H7 (cell line): ENCODE data around the gene CHRNB1. TPM values are rescaled to one million over a fixed set of nuclear protein-coding genes. Genes with fewer than 3 reads are reported as not detected.
"Not testable (repeated sequence)": the region's sequence is repeated elsewhere in the genome, so short reads cannot be mapped to it uniquely, and the experiment has no call there.

Experiments used
- DNase-seq: peaks from one replicate; pipeline ENCODE4 v3.0.0; 2012
- H3K27me3 ChIP-seq: 2 replicates; pipeline ENCODE4 v1.6.0; 2011; ENCODE audit warnings: mild to moderate bottlenecking, low read length; ENCODE audit not compliant: control insufficient read depth, insufficient read depth
- H3K36me3 ChIP-seq: replicated peaks from 2 replicates; pipeline ENCODE4 v1.5.1; 2011; ENCODE audit warnings: low read length; ENCODE audit not compliant: control insufficient read depth, insufficient read depth
- H3K4me3 ChIP-seq: 2 replicates; pipeline ENCODE4 v1.5.1; 2011; ENCODE audit warnings: low read depth, mild to moderate bottlenecking, control low read depth, low read length, moderate library complexity; ENCODE audit not compliant: insufficient read depth
- total RNA-seq: library from RNA; depleted of rRNA; stranded (reverse); fragments of >200 nt; shearing (Covaris generic); gene quantifications from 2 replicates; pipeline ENCODE4 v1.2.3, GENCODE V29; 2014

Gene CHRNB1
- total RNA-seq, 1 experiment from 2014 or later, result 6.8 TPM

DNA sequence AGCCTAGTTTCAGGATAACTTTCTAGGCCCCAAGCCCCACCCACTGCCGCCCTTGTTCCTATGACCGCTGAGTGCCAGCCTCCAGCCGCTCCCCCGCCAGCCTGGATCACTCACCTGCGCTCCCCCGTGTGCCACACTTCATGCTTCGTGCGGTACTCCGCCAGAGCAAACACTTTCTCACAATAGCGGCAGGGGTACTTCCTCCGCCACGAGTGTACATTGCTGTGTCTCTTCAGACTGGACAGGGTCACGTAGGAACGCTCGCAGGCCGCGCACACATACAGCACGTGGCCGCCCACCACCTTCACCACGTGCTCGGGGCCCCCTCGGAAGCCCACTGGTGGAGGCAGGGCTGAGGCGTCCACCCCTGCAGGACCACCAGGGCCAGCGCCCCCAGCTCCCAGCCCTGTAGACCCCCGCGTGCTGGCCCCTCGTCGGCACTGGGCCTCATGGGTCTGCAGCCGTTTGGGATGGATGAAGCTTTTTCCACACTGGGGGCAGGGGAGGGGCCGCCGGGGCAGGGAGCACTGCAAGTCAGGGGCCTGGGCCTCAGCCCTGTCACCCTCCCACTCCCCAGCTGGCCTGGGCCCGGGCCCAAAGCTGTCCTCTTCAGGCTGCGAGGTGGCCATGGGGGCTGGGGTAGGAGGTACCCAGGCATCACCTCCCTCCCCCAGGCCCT lies 20.9 kb downstream of the CHRNB1 start:
- DNase-seq, result peak; percentile 45
- Histone ChIP-seq H3K4me3 (no peak overlapping the region), H3K36me3 (peaks cover 1% of the 10 kb centered on the region), H3K27me3 (no peaks in the 10 kb centered on the region)

DNA sequence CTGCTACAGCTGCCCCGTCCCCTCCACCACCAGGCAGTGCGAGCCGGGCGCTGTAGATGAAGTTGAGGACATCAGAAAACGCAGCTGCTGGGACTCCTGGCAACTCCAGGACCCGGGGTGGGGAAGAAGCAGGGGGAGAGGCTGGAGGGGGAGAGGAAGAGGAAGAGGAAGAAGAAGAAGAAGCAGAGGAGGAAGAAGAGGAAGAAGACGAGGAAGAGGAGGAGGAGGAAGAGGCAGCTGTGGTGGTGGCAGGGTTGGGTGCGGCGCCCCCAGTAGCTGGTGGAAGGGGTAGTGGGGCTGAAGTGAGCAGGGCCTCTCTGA lies 21.4 kb downstream of the CHRNB1 start:
- Histone ChIP-seq H3K27me3 (no peaks in the 10 kb centered on the region), H3K36me3 (peaks cover 1% of the 10 kb centered on the region), H3K4me3 (no peak overlapping the region)
- no peak for DNase-seq

DNA sequence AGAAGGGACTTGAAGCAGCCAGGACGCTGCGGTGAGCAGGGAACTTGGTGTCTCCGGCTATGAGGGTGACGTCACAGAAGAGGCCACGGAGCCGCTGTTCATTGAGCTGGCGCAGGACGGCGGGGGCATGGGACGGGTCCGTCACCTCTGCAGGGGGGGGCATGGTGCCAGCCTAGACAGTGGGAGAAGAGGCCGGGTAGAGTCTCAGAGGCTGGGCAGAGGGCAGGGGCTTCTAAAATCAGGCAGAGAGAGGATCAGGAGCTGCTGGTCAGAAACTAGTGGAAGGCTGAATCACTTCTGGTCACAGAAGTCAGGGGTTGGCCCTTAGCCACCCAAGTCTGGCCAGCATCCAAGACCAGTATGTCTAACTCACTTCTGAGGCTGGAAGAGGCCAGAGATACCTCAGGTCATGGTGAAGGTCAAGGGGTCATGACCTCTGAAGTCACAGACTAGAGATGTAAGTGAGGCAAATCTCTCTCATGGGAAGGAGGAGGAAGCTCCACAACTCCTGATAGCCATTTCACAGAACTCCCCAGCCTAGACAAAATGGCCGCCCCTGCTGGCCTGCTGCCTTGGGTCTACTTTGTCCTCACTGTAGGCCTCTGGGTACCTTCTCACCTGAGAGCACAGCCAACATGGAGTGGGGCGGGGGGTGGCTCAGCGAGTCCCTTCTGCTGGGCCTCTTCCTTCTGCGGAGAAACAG lies 21.9 kb downstream of the CHRNB1 start:
- peaks cover 1% of the 10 kb centered on the region for H3K36me3 ChIP-seq
- no peak for DNase-seq

DNA sequence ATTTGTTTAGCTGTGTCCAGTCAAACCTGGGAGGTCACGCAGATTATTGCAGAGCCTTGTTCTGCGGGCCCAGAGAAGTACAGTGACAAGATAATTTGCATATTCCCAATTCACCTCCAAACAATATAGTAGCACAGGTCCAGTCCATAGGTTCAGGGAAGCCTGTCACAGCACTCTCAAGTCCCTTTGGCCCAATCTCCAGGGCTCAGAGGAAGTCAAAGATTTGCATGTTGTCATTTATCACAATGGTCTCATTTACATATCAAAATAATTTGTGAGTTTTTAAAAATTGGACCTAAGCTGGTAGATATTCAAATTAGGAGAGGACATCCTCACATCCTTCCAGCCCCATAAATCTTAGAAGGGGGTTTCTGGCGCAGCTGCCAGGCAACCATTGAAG lies 22.6 kb downstream of the CHRNB1 start:
- DNase-seq, result no peak
- no peaks in the 10 kb centered on the region for H3K27me3 ChIP-seq
- peaks cover 1% of the 10 kb centered on the region for H3K36me3 ChIP-seq
- H3K4me3 ChIP-seq, result no peak overlapping the region

More for the DNA sequence above, 21.9 kb downstream of the CHRNB1 start:
- Histone ChIP-seq H3K4me3 (no peak overlapping the region), H3K27me3 (no peaks in the 10 kb centered on the region)

DNA sequence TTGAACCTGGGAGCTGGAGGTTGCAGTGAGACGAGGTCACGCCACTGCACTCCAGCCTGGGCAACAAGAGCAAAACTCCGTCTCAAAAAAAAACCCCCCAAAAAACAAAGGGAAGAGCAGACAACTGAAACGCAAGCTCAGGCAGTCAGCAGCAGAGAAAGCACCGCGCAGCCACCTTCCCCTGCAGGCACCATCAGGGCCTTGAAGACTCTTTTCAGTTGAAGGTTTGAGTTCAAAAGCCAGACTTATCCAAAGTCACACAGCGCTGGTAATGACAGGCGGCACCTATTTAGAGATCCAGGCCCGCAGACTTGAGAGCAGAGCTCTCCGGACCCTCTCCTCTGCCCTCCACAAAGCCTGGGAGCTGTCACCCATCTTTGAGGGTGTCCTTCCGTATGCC lies 23.4 kb downstream of the CHRNB1 start:
- H3K4me3 ChIP-seq, result no peak overlapping the region
- H3K27me3 ChIP-seq, result no peaks in the 10 kb centered on the region
- DNase-seq, result no peak
- no peaks in the 10 kb centered on the region; the same call in 1 of the 2 replicates for H3K36me3 ChIP-seq

DNA sequence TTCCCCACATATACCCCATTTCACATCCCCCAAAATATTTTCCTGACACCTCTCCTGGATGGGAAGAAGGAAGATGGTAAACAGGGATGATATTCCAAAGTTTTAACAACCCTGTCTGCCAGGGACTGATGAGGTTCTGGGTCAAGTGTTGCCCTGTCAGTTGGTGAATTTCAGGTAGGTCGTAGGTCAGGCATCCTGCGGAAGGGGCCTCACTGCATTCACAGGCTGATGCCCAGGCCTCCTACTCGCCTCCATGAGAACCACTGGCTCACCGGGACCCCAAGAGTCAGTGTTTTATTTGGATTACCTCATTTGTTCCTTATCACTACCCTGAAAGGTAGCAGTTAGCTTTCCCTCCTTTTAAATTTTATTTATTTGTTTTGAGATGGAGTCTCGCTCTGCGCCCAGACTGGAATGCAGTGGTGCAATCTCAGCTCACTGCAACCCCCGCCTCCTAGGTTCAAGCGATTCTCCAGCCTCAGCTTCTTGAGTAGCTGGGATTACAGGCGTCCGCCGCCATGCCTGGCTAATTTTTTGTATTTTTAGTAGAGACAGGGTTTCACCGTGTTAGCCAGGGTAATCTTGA lies 24.0 kb downstream of the CHRNB1 start:
- DNase-seq, result no peak
- H3K27me3 ChIP-seq, result no peaks in the 10 kb centered on the region
- no peaks in the 10 kb centered on the region; the same call in 1 of the 2 replicates for H3K36me3 ChIP-seq
- no peak overlapping the region for H3K4me3 ChIP-seq

DNA sequence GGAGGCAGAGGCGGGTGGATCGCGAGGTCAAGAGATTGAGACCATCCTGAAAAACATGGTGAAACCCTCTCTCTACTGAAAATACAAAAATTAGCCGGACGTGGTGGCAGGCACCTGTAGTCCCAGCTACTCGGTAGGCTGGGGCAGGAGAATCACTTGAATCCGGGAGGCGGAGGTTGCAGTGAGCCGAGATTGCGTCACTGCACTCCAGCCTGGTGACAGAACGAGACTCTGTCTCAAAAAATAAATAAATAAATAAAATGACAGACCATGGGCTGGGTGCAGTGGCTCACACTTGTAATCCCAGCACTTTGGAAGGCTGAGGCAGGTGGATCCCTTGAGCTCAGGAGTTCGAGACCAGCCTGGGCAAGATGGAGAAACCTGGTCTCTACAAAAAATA lies 25.0 kb downstream of the CHRNB1 start:
- not testable (repeated sequence) for DNase-seq, H3K4me3 ChIP-seq, H3K27me3 ChIP-seq, H3K36me3 ChIP-seq

DNA sequence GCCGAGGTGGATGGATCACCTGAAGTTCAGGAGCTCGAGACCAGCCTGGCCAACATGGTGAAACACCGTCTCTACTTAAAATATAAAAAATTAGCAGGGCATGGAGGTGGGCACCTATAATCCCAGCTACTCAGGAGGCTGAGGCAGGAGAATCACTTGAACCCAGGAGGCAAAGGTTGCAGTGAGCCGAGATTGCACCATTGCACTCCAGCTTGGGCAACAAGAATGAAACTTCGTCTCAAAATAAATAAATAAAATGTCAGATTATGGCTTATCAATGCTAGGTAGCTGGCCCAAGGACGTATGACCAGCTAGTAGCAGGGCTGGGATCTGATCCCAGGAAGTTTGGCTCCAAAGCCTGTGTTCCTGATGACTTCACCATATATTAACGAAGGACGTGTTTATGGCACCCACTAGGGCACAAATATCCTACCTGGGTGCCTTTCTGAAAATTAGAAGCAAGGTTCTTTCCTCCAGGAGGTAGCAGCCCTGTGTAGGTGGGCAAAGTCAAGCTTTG lies 25.7 kb downstream of the CHRNB1 start:
- not testable (repeated sequence) for DNase-seq, H3K27me3 ChIP-seq, H3K36me3 ChIP-seq, H3K4me3 ChIP-seq

DNA sequence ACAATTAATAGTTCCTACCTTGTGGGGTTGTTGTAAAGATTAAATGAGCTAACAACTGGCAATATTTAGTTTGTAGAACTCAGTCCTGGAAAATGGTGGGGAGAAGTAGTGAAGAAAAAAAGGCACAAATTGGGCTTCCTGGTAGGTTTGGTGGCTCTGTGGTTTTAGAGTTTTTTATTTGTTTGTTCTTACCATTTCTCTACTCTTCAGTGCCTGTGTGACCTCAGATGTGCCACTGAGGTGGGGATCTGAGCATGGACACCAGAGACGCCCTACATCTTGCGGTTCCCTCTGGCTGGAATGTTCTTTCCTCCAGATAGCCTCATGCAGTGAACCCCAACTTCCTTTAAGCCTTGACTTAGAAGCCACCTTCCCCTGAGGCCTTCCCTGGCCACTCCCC lies 26.9 kb downstream of the CHRNB1 start:
- Histone ChIP-seq H3K36me3 (no peaks in the 10 kb centered on the region), H3K4me3 (no peak overlapping the region), H3K27me3 (no peaks in the 10 kb centered on the region)
- peak; percentile 9 for DNase-seq

DNA sequence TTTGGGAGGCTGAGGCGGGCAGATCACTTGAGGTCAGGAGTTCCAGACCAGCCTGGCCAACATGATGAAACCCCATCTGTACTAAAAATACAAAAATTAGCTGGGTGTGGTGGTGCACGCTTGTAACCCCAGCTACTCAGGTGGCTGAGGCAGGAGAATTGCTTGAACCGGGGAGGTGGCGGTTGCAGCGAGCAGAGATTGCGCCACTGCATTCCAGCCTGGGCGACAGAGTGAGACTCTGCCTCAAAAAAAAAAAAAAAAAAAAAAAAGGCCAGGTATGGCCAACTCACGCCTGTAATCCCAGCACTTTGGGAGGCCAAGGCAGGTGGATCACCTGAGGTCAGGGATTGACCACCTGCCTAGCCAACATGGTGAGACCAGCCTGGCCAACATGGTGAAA lies 29.9 kb downstream of the CHRNB1 start:
- H3K27me3 ChIP-seq, DNase-seq, H3K4me3 ChIP-seq, H3K36me3 ChIP-seq: not testable (repeated sequence)

DNA sequence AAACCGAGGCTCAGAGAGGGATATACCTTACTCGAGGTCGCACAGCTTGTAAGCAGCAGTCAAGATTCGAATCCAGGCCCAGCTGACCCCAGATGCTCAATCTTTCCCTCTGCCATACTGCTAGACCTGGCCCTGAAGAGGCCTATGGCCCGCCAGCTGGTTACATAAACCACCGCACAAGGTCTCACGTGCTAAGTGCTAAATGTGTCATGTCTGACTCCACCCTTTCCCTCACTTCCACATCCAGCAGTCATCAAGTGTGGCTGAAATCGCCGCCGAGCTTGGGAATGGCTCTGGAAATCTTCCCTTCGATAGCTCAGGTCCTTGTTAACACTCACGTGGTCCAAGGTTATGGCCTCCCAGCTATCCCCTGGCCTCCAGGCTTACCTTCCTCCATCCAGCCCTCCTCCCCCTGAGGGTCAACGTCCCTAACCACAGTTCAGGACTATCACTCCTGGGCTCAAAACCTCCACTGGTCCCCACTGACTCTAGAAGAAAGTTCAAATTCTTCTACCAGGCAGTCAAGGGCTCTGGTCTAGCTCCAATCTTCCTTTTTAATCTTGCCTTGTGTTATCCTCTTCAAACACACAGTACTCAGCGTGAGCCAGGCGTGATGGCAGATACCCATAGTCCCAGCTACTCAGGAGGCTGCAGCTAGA lies 31.0 kb downstream of the CHRNB1 start:
- no peak for DNase-seq
- no peaks in the 10 kb centered on the region for H3K27me3 ChIP-seq
- no peak overlapping the region for H3K4me3 ChIP-seq
- no peaks in the 10 kb centered on the region for H3K36me3 ChIP-seq

DNA sequence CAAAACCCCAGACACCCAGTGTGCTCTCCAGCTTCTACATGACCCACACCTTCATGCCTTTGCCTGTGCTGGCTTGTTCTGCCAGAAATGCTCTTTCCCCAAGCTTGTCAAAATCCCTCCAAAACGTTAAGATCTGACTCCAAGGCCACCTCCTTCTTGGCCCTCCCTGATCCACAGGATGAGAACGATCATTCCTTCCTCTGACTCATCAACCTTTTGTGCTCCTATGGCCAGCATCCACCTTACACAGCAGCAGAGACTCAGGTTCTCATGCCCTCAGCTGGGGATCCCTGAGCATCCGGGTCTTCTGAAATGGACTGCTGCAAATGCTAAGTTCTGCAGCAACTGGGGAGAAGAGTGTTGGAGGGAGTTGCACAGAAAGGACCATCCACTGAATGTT lies 31.6 kb downstream of the CHRNB1 start:
- no peaks in the 10 kb centered on the region for H3K27me3 ChIP-seq
- DNase-seq, result peak; percentile 37
- no peaks in the 10 kb centered on the region for H3K36me3 ChIP-seq
- no peak overlapping the region for H3K4me3 ChIP-seq

DNA sequence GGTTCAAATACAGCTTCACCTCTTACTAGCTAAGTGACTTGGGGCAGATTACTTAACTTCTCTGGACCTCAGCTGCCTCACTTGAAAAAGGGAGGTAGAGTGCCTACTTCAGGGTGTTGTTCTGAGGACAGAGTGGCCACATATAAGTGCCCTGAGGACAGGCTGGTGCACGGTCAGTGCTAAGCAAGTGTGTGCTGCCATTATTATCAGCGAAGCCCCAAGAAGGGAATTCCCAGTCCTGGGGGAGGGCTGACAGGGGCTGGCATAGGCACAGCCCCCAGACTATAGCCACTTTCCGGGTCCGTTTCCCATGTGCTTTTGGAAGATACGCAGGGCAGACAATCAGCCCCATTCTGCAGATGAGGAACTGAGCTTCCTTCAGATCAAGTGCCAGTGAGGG lies 32.1 kb downstream of the CHRNB1 start:
- DNase-seq, result no peak
- Histone ChIP-seq H3K36me3 (no peaks in the 10 kb centered on the region), H3K27me3 (no peaks in the 10 kb centered on the region), H3K4me3 (no peak overlapping the region)

DNA sequence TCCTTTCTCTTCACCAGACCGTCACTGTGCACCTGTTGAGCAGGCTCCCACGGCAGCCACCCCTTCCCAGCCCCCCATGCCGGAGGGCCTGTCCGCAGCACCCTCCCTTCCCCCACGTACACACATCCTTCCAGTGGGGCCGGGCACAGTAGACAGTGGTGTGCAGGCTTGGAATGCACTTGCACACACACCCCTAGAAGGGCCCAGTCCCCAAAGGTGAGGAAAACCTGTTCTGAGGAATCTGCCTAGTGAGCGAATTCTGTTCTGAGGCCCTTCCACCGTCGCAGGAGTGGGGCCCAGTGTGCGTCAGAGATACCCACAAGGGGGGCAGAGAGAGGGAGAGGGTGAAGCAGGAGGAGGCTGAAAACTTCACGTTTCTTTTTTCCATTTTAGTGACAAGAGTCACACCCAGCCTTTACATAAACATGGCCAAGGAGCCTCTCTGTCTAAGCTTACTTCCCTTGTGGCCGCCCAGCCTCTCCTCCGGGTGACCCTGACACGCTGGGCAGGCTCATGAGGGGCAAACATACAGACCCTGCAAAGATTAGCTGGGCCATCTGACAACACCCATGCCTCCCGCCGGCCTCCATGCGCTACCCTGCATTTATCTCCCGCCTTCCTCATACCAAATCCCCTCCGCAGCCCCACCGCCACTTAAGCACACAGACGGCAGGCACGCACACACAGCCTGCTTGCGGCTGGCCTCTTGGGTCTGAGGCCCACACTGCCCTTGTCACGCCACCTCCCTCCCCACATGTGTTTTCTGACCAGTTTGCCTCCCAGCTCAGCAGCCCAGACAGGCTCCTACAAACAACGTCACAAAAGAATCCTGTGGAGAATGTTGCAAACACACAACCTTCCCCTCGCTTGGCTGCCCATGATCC lies 32.8 kb downstream of the CHRNB1 start:
- DNase-seq, result peak; percentile 68
- H3K36me3 ChIP-seq, result no peaks in the 10 kb centered on the region
- H3K4me3 ChIP-seq, result no peak overlapping the region; the same call in 1 of the 2 replicates
- no peaks in the 10 kb centered on the region for H3K27me3 ChIP-seq
